ENCODE results near the gene CDK14.

DNA sequence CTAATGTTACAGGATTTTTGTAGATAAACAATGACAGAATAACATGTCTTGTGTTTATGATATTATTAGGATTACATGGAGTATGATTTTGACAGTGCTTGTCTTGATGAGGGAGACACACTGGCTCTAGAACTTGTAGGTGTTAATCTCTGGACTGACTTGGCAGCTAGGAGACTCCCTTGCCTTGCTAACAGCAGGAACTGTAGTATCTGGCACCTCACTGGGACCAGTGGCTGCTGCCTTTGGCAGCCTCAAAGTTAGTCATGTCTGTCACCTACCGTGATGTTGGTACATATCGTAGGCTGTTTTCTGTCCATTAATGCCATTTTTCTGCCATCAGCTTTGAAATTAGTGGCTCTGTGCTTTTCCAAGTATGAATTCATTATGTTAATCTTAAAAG lies 261.5 kb downstream of the CDK14 start:
- TF ChIP-seq CTCF (conservative IDR thresholded peaks at IDR 0.05 in 1 of 2, IDR thresholded peaks at IDR 0.05 in 1 of 2; ENCODE audit: low read depth in 1 of 2, low read length in 2 of 2) (no peak), EZH2 (IDR thresholded peaks at IDR 0.05; ENCODE audit: low read length, missing control alignments) (no peak)

Data from fibroblast of lung (primary cell).